ENCODE measurements around the gene CCDC187.

DNA sequence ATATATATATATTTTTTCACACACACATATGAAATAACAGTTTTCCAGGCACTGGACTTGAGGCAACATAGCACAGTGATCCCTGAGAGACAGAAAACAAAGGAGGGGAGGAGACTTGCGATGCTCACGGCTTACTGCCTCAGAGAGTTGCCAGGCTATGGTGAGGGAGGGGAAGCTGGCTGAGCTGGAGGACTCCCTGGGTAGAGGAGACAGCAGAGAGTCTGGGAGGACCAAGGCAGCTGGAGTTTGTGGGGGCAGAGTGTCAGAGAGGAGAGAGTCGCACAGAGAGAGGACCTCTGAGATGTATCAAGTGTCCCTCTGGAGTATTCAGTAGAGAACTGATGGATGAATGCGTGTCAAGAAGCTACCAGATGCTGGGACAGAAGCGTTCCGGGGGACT lies 35.2 kb downstream of the CCDC187 start:
- TF ChIP-seq CTCF (IDR thresholded peaks at IDR 0.05) (no peak), POLR2A (IDR thresholded peaks at IDR 0.05) (no peak)

Measured in body of pancreas (tissue), 4 donors.